ENCODE measurements around the gene ATG5. TPM values are rescaled to one million over a fixed set of nuclear protein-coding genes. Genes with fewer than 3 reads are reported as not detected.

The ATG5 gene
- total RNA-seq, 2 donors from 2014 or later: 29.5 to 31.4 TPM

- H3K27ac ChIP-seq (ENCODE audit: low read depth, low read length): no peak overlapping the region
- H3K9me3 ChIP-seq (ENCODE audit: control insufficient read depth, low read length): no peaks in the 10 kb centered on the region
- H3K36me3 ChIP-seq (ENCODE audit: control insufficient read depth, insufficient read depth, low read length): peaks cover 11% of the 10 kb centered on the region
- H3K27me3 ChIP-seq (ENCODE audit: control insufficient read depth, insufficient read depth, low read length, poor library complexity, severe bottlenecking): no peaks in the 10 kb centered on the region
- Mint-ChIP-seq H3K4me1 (peaks cover 22% of the 10 kb centered on the region), H3K9me3 (no peaks in the 10 kb centered on the region), H3K36me3 (ENCODE audit: low read depth) (peaks cover 16% of the 10 kb centered on the region), H3K27me3 (ENCODE audit: insufficient read depth) (no peaks in the 10 kb centered on the region), H3K4me3 (no peak overlapping the region), H3K27ac (no peak overlapping the region)
- DNase-seq: no peak
- WGBS, 2 experiments (ENCODE audit: insufficient coverage in 1 of 2, insufficient read length in 1 of 2): 94 to 97% methylated on average over 8 to 9 of the region's 10 CpGs
- TF ChIP-seq CTCF (conservative IDR thresholded peaks at IDR 0.05): no peak
- H3K9ac ChIP-seq (ENCODE audit: extremely low read depth, low read length, poor library complexity, severe bottlenecking): no peak overlapping the region
- peaks cover 10% of the 10 kb centered on the region for H3K4me1 ChIP-seq (ENCODE audit: control insufficient read depth, insufficient read depth, low read length)
- no peak overlapping the region for H3K4me3 ChIP-seq (ENCODE audit: low read length)
These were observed 42.1 kb downstream of the ATG5 start for GRCh38 chr6:106283481-106283880.

GRCh38 chr6:106281661-106282060 is 43.9 kb downstream of the ATG5 start:
- Histone ChIP-seq H3K4me1 (ENCODE audit: control insufficient read depth, insufficient read depth, low read length) (peaks cover 2% of the 10 kb centered on the region), H3K4me3 (ENCODE audit: low read length) (no peak overlapping the region), H3K9ac (ENCODE audit: extremely low read depth, low read length, poor library complexity, severe bottlenecking) (no peak overlapping the region), H3K9me3 (ENCODE audit: control insufficient read depth, low read length) (no peaks in the 10 kb centered on the region), H3K36me3 (ENCODE audit: control insufficient read depth, insufficient read depth, low read length) (peaks cover 17% of the 10 kb centered on the region), H3K27me3 (ENCODE audit: control insufficient read depth, insufficient read depth, low read length, poor library complexity, severe bottlenecking) (no peaks in the 10 kb centered on the region), H3K27ac (ENCODE audit: low read depth, low read length) (no peak overlapping the region)
- TF ChIP-seq CTCF (conservative IDR thresholded peaks at IDR 0.05): no peak
- no peak for DNase-seq
- peaks cover 12% of the 10 kb centered on the region for H3K4me1 Mint-ChIP-seq
- H3K36me3 Mint-ChIP-seq (ENCODE audit: low read depth): peaks cover 23% of the 10 kb centered on the region
- H3K27me3 Mint-ChIP-seq (ENCODE audit: insufficient read depth): no peaks in the 10 kb centered on the region
- H3K9me3 Mint-ChIP-seq: no peaks in the 10 kb centered on the region
- H3K4me3 Mint-ChIP-seq: no peak overlapping the region
- H3K27ac Mint-ChIP-seq: no peak overlapping the region
- 100% methylated on average over 1 to 2 of the region's 2 CpGs for WGBS, 2 experiments (ENCODE audit: insufficient coverage in 1 of 2, insufficient read length in 1 of 2)

- peaks cover 26% of the 10 kb centered on the region for H3K36me3 Mint-ChIP-seq (ENCODE audit: low read depth)
- H3K9me3 Mint-ChIP-seq: no peaks in the 10 kb centered on the region
- H3K4me1 Mint-ChIP-seq: peaks cover 6% of the 10 kb centered on the region
These were observed 44.5 kb downstream of the ATG5 start for GRCh38 chr6:106281088-106281487.

More at GRCh38 chr6:106281088-106281487, 44.5 kb downstream of the ATG5 start:
- no peaks in the 10 kb centered on the region for H3K27me3 ChIP-seq (ENCODE audit: control insufficient read depth, insufficient read depth, low read length, poor library complexity, severe bottlenecking)
- H3K4me1 ChIP-seq (ENCODE audit: control insufficient read depth, insufficient read depth, low read length): no peaks in the 10 kb centered on the region
- Mint-ChIP-seq H3K4me3 (no peak overlapping the region), H3K27me3 (ENCODE audit: insufficient read depth) (no peaks in the 10 kb centered on the region), H3K27ac (no peak overlapping the region)
- H3K36me3 ChIP-seq (ENCODE audit: control insufficient read depth, insufficient read depth, low read length): peaks cover 17% of the 10 kb centered on the region
- no peak overlapping the region for H3K9ac ChIP-seq (ENCODE audit: extremely low read depth, low read length, poor library complexity, severe bottlenecking)
- no peak overlapping the region for H3K27ac ChIP-seq (ENCODE audit: low read depth, low read length)
- no peak for TF ChIP-seq CTCF (conservative IDR thresholded peaks at IDR 0.05)
- H3K9me3 ChIP-seq (ENCODE audit: control insufficient read depth, low read length): no peaks in the 10 kb centered on the region
- H3K4me3 ChIP-seq (ENCODE audit: low read length): no peak overlapping the region
- DNase-seq: no peak
